Left forelimb (tissue), 1 donor: ENCODE measurements around the gene CDC37.

Source experiments
- DNase-seq: peaks from one replicate; pipeline ENCODE4 v3.0.0-alpha.2; 2018; ENCODE audit warnings: low spot score

CDC37 gene

GRCh38 chr19:10353793-10354391, 49.5 kb downstream of the CDC37 start:
- DNase-seq, result no peak

GRCh38 chr19:10352764-10353671, 50.3 kb downstream of the CDC37 start:
- DNase-seq, result no peak

- DNase-seq, result no peak
These were observed 56.8 kb downstream of the CDC37 start for GRCh38 chr19:10346509-10346908.

GRCh38 chr19:10344780-10345179, 58.6 kb downstream of the CDC37 start:
- DNase-seq, result no peak

- no peak for DNase-seq
These were observed 59.8 kb downstream of the CDC37 start for GRCh38 chr19:10343495-10343894.
